Activated T-cell treated with anti-CD3 and anti-CD28 coated beads for 48 hours (primary cell): ENCODE measurements around the gene TEX35.

Experiments
- DNase-seq: peaks from one replicate; pipeline ENCODE4 v3.0.0-alpha.2; 2020; ENCODE audit warnings: low read depth

TEX35 gene

DNA sequence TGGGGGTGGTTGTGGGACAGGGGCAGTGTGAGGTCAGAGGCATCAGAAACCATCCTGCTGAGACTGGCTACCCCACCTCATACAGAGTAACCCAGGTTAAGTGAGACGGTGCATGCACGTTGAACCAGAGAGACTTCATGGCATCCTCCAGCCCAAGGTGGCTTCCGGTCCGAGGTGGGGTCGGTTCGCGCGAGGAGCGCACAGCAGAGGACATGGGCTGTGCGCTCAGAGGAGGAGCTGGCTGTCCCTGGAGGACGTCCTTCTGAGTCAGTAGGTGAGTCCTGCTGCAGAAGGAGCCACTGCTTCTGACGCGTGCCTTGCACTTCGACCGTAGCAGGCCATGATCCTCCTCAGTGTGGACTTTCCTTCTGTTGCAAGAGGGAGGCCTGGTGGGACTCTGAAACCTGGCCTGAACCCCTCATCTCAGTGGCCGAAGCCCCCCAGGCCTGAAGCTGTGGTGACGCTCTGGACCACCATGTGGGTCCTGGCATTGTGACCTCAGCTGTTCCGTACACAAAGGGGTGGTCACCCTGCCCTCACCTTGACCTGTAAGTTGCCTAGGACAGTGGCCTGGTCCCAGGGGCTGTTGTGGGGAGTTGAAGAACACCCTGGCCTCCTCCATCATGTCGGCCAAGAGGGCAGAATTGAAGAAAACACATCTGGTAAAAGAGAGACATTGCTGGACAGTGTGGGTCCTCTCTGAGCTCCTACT, at the start of gene TEX35:
Gene TEX35 (plus strand): TSS at position 544 of the 712 bp plus-strand sequence. CDS start 80 bp downstream, at position 624.
- no peak for DNase-seq

DNA sequence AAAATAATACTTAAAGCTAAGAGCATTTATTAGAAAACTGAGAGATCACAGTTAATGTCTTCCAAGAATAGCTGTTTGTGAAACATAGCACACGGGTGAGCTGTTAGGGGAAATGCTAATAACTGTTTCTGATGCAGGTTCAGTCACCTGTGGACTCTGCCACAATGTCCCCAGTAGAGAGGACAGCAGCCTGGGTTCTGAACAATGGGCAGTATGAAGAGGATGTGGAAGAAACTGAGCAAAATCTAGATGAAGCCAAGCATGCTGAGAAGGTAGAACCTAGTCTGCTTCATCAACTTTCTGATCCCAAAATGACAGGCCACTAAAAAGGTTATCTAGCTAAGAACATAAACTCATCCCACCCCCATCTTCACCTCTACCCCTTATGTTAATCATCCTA, 48.8 kb upstream of the TEX35 start:
- no peak for DNase-seq

- no peak for DNase-seq
These were observed 48.3 kb upstream of the TEX35 start for GRCh38 chr1:178464566-178464965.

DNA sequence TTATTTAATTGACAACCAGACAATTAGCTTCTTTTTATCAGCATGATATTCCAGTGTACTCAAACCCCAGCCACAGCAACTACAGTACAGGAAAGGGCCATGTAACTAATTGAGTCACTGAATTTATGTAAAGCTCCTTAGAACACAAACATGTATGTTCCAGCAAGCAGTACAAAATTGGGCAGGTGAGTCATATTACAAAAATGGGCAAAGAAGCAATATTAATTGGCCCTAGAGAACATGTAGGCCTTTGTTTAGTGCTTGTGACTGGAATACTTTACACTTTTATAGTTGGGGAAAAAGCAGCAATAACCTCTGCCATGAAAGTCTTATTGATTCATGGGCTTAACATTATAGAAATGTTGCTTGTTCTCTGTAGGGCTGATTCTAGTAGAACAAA, 47.9 kb upstream of the TEX35 start:
- DNase-seq, result no peak

DNA sequence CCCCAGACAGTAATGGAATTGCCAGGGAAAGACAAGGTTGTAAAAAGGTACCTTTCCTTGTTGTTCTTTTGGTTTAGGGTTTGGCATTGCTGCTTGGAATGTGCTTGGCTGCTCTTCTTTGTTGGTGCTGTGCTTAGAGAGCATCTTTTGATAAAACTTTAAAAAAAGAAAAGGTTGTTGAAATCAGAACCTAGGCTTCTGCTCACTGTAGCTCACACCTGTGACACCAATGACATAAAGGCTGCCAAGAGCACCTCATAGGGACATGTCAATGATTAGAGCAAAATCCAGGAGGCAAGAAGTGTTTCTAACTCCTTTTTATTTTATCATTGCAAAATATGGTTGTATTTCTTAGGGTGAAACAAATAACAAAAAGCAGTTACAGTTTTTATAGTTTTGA, 45.1 kb upstream of the TEX35 start:
- DNase-seq, result no peak

DNA sequence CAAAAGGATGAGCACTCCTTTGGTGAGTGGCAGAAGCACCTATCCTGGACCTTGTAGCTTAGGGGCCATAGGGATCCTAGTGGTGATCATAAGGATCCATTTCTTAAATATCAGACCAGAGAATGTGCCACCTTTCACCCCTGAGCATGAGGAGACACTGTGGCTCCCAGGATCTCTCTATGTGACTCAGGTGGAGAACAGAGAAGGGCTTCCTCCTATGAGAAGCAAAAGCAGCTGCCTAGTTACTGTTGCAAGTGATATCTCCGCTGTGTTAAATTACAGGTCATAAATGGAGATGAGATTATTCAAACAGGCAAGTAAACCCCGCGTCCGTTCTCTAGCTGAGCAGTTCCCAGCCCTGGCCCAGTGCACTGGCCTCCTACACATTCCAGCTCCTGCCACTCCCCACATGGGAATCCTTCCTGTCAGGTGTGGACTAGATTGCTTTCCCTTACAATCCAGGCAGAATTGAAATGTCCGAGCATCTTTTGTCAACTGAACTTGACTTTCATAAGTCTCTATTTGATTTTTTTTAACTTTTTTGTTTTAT, 42.4 kb upstream of the TEX35 start:
- no peak for DNase-seq

DNA sequence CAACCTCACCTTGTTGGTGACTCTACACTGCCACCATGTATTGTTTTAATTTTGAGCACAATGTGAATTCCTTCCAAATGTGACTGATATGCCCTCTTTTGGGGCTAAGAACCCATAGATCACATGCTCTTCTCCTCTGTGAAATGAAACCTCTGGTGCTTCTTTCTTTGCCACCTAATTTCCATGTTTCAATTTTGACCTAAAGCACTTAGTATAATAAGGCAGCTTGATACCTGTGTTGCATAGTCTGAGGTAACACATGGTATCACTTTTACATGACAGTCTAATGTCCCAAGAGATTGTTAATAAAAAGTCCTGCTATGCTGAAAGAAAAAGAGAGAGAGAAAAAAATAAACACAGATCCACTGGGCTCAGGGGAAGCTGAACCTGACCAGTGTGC, 40.4 kb upstream of the TEX35 start:
- no peak for DNase-seq

- no peak for DNase-seq
These were observed 35.5 kb upstream of the TEX35 start for GRCh38 chr1:178477373-178477772.

- no peak for DNase-seq
These were observed 35.1 kb upstream of the TEX35 start for GRCh38 chr1:178477841-178478240.

DNA sequence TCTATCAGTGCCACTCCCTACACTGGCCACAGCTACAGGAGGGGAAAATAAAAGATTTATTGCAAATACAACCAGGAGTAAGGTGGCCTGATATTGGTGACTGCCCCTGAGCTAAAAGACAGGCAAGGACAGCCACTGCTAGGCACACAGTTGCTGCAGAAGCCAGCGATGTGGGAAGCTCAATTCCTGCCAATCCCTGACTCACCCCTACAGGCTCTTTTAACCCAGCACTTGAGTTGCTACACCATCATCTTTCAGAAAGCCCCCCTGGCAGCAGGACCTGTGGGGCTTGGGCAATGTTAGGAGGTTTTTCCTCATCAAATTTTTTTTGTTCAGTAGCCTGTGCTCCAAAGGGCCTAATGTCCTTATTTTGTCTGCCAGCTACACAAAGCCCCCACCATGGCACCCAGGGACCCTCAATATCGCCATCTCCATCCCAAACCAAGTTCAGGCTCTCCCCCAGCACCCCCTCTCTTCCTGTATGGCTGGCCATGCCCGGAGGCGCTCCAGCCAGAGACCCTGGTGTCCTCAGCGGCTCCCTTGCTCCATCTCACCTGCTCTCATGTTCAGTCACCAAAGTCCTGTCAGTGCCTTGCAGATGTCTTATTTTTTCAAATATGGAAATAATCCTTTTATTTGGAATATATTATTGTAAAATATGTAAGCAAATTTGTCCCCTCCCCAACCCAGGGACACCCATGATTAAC, 29.5 kb upstream of the TEX35 start:
- DNase-seq, result no peak

GRCh38 chr1:178484698-178485225, 28.1 kb upstream of the TEX35 start:
- no peak for DNase-seq

- DNase-seq, result no peak
These were observed 27.3 kb upstream of the TEX35 start for GRCh38 chr1:178485541-178485981.

GRCh38 chr1:178486100-178487069, 26.5 kb upstream of the TEX35 start:
- DNase-seq, result no peak

DNA sequence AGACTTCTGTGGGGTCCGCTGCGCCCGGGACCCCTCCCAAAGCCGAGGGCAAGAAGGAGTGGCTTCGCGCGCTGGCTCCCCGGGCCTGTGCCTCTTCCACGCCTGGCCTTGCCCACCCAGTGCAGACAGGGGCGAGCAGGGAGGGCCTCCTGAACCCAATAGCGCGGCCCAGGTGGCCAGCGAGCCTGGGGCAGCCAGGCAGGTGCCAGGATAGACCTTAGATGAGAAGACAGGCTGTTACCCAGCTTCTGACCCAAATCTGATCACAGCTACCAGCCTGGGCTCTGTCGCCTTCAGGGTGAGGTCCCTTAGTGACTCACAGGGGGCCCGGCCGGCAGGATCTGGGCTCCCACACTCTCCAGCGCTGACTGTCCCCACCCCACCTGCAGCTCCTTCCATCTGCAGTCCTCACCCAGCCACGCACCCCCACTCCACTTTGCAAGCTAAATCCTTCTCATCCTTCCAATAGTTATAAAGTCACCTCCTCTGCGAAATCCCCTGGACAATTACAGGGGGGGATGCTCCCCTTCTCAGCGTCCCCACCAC, 25.8 kb upstream of the TEX35 start:
- DNase-seq, result no peak

GRCh38 chr1:178488393-178488792, 24.5 kb upstream of the TEX35 start:
- DNase-seq, result no peak

GRCh38 chr1:178489399-178489798, 23.5 kb upstream of the TEX35 start:
- no peak for DNase-seq

GRCh38 chr1:178490136-178490535, 22.8 kb upstream of the TEX35 start:
- no peak for DNase-seq

DNA sequence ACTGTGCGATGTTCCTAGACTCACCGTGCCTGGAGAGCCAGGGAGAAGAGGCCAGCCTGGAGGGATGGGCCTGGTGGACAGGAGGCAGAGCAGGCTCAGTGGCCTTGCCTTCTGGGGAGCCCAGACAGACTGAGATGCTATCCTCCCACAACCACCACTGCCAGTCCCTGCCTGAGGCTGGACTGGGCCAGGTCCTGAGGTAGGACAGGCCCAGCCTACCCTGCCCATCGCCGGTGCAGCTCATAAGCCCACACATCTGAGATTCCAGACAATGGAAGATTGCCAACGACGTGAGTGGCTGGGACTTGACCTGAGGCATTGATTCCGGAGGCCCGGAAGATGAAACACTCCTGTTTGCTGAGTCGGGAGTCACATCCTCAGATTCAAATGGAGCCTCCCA, 21.9 kb upstream of the TEX35 start:
- no peak for DNase-seq

DNA sequence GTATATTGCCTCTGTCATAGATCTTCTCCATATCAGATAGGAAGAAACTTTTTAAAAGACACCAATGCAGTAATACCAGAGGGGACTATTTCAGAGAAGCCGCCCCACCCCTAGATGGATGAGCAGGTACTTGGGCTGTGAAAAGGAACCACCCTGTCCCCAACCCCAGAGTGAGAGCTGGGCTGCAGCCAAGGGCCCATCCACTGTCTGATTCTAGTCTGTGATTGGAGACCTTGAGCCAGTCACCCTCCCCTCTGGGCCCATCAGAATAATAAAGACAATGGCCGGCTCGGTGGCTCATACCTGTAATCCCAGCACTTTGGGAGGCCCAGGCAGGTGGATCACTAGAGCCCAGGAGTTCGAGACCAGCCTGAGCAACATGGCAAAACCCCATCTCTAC, 21.2 kb upstream of the TEX35 start:
- no peak for DNase-seq

GRCh38 chr1:178492341-178492740, 20.6 kb upstream of the TEX35 start:
- DNase-seq, result no peak

DNA sequence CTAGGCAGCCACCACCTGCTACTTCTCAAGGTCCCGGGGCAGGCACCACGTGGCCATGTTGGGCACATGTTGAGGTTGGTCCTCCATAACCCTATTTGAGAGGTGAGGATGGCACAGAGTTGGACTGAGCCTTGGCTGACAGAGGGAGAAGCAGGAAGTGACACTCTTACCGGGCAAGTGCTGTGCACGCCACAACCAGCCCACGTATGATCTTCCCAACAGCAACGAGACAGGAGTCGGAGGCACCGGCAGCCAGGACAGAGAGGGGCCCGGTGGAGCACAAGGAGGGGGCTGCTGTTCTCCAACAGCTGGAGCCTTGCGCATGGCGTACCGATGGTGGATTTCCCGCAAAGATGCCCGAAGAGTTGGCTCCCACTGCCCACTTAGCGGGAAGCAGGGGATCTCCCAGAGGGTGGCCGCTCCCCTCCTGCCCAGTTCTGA, 19.6 kb upstream of the TEX35 start:
- no peak for DNase-seq

- no peak for DNase-seq
These were observed 18.3 kb upstream of the TEX35 start for GRCh38 chr1:178494569-178494971.
